ENCODE data around the gene RARB.

The RARB gene

GRCh38 chr3:25508433-25508832, 80.4 kb downstream of the RARB start:
- no peak for DNase-seq (ENCODE audit: low spot score)

GRCh38 chr3:25508901-25509300, 80.8 kb downstream of the RARB start:
- DNase-seq (ENCODE audit: low spot score) = no peak

GRCh38 chr3:25510797-25511196, 82.7 kb downstream of the RARB start:
- DNase-seq (ENCODE audit: low spot score) = no peak

- no peak for DNase-seq (ENCODE audit: low spot score)
These were observed 84.1 kb downstream of the RARB start for GRCh38 chr3:25511972-25512721.

GRCh38 chr3:25513642-25514266, 85.7 kb downstream of the RARB start:
- peak; percentile 15 for DNase-seq (ENCODE audit: low spot score)

- DNase-seq (ENCODE audit: low spot score) = no peak
These were observed 87.1 kb downstream of the RARB start for GRCh38 chr3:25515171-25515570.

- DNase-seq (ENCODE audit: low spot score) = no peak
These were observed 93.0 kb downstream of the RARB start for GRCh38 chr3:25520926-25521559.

GRCh38 chr3:25527336-25527735, 99.3 kb downstream of the RARB start:
- DNase-seq (ENCODE audit: low spot score) = no peak

- DNase-seq (ENCODE audit: low spot score) = peak; percentile 77
These were observed 99.7 kb downstream of the RARB start for GRCh38 chr3:25527801-25528200.

- DNase-seq (ENCODE audit: low spot score) = no peak
These were observed 103.9 kb downstream of the RARB start for GRCh38 chr3:25531971-25532370.

- DNase-seq (ENCODE audit: low spot score) = no peak
These were observed 104.5 kb downstream of the RARB start for GRCh38 chr3:25532431-25533162.

GRCh38 chr3:25533399-25533798, 105.3 kb downstream of the RARB start:
- DNase-seq (ENCODE audit: low spot score) = no peak

GRCh38 chr3:25534007-25534406, 105.9 kb downstream of the RARB start:
- DNase-seq (ENCODE audit: low spot score) = no peak

GRCh38 chr3:25536521-25537391, 108.7 kb downstream of the RARB start:
- no peak for DNase-seq (ENCODE audit: low spot score)

- no peak for DNase-seq (ENCODE audit: low spot score)
These were observed 109.5 kb downstream of the RARB start for GRCh38 chr3:25537516-25537915.

GRCh38 chr3:25540273-25540672, 112.2 kb downstream of the RARB start:
- DNase-seq (ENCODE audit: low spot score) = no peak

- no peak for DNase-seq (ENCODE audit: low spot score)
These were observed 114.5 kb downstream of the RARB start for GRCh38 chr3:25542492-25543039.

GRCh38 chr3:25547103-25547502, 119.0 kb downstream of the RARB start:
- DNase-seq (ENCODE audit: low spot score) = no peak

- no peak for DNase-seq (ENCODE audit: low spot score)
These were observed 120.0 kb downstream of the RARB start for GRCh38 chr3:25547943-25548674.

- no peak for DNase-seq (ENCODE audit: low spot score)
These were observed 120.8 kb downstream of the RARB start for GRCh38 chr3:25548836-25549235.

GRCh38 chr3:25552251-25552650, 124.2 kb downstream of the RARB start:
- no peak for DNase-seq (ENCODE audit: low spot score)

Data from Ammon's horn (tissue), 1 donor.